Measurements from ENCODE around the gene ZMIZ2. TPM values are rescaled to one million over a fixed set of nuclear protein-coding genes. Genes with fewer than 3 reads are reported as not detected.

Gene ZMIZ2
- total and polyA plus RNA-seq, 4 donors, result 4.4 to 11.6 (median 7.7) TPM

- Histone ChIP-seq H3K4me3 (ENCODE audit: low read depth in 1 of 3, low read length in 3 of 3) (no peak overlapping the region), H3K36me3 (ENCODE audit: control insufficient read depth in 4 of 4, insufficient read depth in 3 of 4, low read depth in 1 of 4, low read length in 3 of 4) (no peaks in the 10 kb centered on the region), H3K27ac (ENCODE audit: low read depth in 1 of 2, low read length in 2 of 2) (no peak overlapping the region), H3K9me3 (ENCODE audit: control insufficient read depth in 4 of 4, low read length in 3 of 4) (no peaks in the 10 kb centered on the region), H3K9ac (ENCODE audit: low read depth in 1 of 2, low read length in 2 of 2) (no peak overlapping the region), H3K27me3 (ENCODE audit: control insufficient read depth in 4 of 4, insufficient read depth in 4 of 4, low read length in 3 of 4) (no peaks in the 10 kb centered on the region), H3K4me1 (ENCODE audit: control insufficient read depth in 4 of 4, insufficient read depth in 4 of 4, low read length in 3 of 4) (no peaks in the 10 kb centered on the region)
- WGBS, result 94% methylated on average over 2 of the region's 2 CpGs
- TF ChIP-seq SP1 (IDR thresholded peaks at IDR 0.05), result no peak
- no peak for TF ChIP-seq EGR1 (IDR thresholded peaks at IDR 0.05; ENCODE audit: low read depth in 2 of 2)
- TF ChIP-seq MAX (IDR thresholded peaks at IDR 0.05), result no peak
- no peak for TF ChIP-seq CTCF (IDR thresholded peaks at IDR 0.05; ENCODE audit: low read depth, low read length, missing input control)
- TF ChIP-seq, protein P1, sequence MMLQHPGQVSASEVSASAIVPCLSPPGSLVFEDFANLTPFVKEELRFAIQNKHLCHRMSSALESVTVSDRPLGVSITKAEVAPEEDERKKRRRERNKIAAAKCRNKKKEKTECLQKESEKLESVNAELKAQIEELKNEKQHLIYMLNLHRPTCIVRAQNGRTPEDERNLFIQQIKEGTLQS (IDR thresholded peaks at IDR 0.05), result no peak
- no peak for TF ChIP-seq NR2F2 (IDR thresholded peaks at IDR 0.05)
- TF ChIP-seq RXRA (IDR thresholded peaks at IDR 0.05), result no peak
- no peak for TF ChIP-seq GABPA (IDR thresholded peaks at IDR 0.05 in 1 of 2, conservative IDR thresholded peaks at IDR 0.05 in 1 of 2)
- no peak for TF ChIP-seq HNF4A (conservative IDR thresholded peaks at IDR 0.05)
- TF ChIP-seq YY1 (IDR thresholded peaks at IDR 0.05), result no peak
- no peak for TF ChIP-seq HNF4G (IDR thresholded peaks at IDR 0.05)
- TF ChIP-seq FOXA2 (IDR thresholded peaks at IDR 0.05), result no peak
- no peak for TF ChIP-seq TAF1 (conservative IDR thresholded peaks at IDR 0.05)
- TF ChIP-seq, protein P2, sequence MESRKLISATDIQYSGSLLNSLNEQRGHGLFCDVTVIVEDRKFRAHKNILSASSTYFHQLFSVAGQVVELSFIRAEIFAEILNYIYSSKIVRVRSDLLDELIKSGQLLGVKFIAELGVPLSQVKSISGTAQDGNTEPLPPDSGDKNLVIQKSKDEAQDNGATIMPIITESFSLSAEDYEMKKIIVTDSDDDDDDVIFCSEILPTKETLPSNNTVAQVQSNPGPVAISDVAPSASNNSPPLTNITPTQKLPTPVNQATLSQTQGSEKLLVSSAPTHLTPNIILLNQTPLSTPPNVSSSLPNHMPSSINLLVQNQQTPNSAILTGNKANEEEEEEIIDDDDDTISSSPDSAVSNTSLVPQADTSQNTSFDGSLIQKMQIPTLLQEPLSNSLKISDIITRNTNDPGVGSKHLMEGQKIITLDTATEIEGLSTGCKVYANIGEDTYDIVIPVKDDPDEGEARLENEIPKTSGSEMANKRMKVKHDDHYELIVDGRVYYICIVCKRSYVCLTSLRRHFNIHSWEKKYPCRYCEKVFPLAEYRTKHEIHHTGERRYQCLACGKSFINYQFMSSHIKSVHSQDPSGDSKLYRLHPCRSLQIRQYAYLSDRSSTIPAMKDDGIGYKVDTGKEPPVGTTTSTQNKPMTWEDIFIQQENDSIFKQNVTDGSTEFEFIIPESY (IDR thresholded peaks at IDR 0.05), result no peak
- TF ChIP-seq, protein P3, sequence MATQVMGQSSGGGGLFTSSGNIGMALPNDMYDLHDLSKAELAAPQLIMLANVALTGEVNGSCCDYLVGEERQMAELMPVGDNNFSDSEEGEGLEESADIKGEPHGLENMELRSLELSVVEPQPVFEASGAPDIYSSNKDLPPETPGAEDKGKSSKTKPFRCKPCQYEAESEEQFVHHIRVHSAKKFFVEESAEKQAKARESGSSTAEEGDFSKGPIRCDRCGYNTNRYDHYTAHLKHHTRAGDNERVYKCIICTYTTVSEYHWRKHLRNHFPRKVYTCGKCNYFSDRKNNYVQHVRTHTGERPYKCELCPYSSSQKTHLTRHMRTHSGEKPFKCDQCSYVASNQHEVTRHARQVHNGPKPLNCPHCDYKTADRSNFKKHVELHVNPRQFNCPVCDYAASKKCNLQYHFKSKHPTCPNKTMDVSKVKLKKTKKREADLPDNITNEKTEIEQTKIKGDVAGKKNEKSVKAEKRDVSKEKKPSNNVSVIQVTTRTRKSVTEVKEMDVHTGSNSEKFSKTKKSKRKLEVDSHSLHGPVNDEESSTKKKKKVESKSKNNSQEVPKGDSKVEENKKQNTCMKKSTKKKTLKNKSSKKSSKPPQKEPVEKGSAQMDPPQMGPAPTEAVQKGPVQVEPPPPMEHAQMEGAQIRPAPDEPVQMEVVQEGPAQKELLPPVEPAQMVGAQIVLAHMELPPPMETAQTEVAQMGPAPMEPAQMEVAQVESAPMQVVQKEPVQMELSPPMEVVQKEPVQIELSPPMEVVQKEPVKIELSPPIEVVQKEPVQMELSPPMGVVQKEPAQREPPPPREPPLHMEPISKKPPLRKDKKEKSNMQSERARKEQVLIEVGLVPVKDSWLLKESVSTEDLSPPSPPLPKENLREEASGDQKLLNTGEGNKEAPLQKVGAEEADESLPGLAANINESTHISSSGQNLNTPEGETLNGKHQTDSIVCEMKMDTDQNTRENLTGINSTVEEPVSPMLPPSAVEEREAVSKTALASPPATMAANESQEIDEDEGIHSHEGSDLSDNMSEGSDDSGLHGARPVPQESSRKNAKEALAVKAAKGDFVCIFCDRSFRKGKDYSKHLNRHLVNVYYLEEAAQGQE (IDR thresholded peaks at IDR 0.05), result no peak
- no peak for TF ChIP-seq JUND (IDR thresholded peaks at IDR 0.05)
- TF ChIP-seq RAD21 (IDR thresholded peaks at IDR 0.05), result no peak
- no peak for TF ChIP-seq FOXA1 (IDR thresholded peaks at IDR 0.05)
- DNase-seq (ENCODE audit: low spot score), result no peak
Measured at GRCh38 chr7:44740055-44740454, 8.6 kb upstream of the ZMIZ2 start.
